Left ventricle myocardium superior (tissue), 1 donor: ENCODE results near the gene GLI3. TPM values are rescaled to one million over a fixed set of nuclear protein-coding genes. Genes with fewer than 3 reads are reported as not detected.
A peak's percentile ranks its signal among the peaks of the same experiment; 100 is the strongest.

Experiments used
- ATAC-seq: fragments of 200-7000 bp; cut with Tn5 transposase; one replicate; pipeline ENCODE4 v1.9.1; 2020; ENCODE audit warnings: mild to moderate bottlenecking, moderate library complexity
- DNase-seq: peaks from one replicate; pipeline ENCODE4 v3.0.0-alpha.2; 2020
- intact Hi-C: fragments of 100-400 bp; cut with micrococcal nuclease; formaldehyde crosslinking; loops from one replicate; pipeline ENCODE4 v1.11.0; 2022
- total RNA-seq: library from RNA; stranded (reverse); fragmentation: NEBNext Ultra II Directional; extraction: Animal tissue kit (Norgen Biotek cat#: 25700); gene quantifications from one replicate; pipeline ENCODE4 v1.2.1, GENCODE V29; 2021
- donor health status: DM: no; HTN: yes; CAD: no; lungs with severe emphysema.

GLI3 gene
- total RNA-seq, 1 donor from 2014 or later = 4.4 TPM

- intact Hi-C loops = no loop called here
- DNase-seq (no peak), ATAC-seq (no peak)
Observed at GRCh38 chr7:41931263-41931646, 305.8 kb downstream of the GLI3 start.

GRCh38 chr7:41930538-41931262 is 306.3 kb downstream of the GLI3 start:
- ATAC-seq (no peak), DNase-seq (no peak)
- intact Hi-C loops = no loop called here

- ATAC-seq (no peak), DNase-seq (no peak)
- intact Hi-C loops = no loop called here
Observed at GRCh38 chr7:41928781-41929180, 308.2 kb downstream of the GLI3 start.

GRCh38 chr7:41928166-41928565 is 308.8 kb downstream of the GLI3 start:
- DNase-seq (no peak), ATAC-seq (no peak)
- intact Hi-C loops = no loop called here

- intact Hi-C loops = no loop called here
Observed at GRCh38 chr7:41927380-41927779, 309.6 kb downstream of the GLI3 start.

GRCh38 chr7:41925946-41926345 is 311.1 kb downstream of the GLI3 start:
- intact Hi-C loops = no loop called here
- ATAC-seq (no peak), DNase-seq (no peak)

More at GRCh38 chr7:41927380-41927779, 309.6 kb downstream of the GLI3 start:
- DNase-seq (no peak), ATAC-seq (no peak)

GRCh38 chr7:41924796-41925195 is 312.2 kb downstream of the GLI3 start:
- intact Hi-C loops = no loop called here
- DNase-seq (no peak), ATAC-seq (no peak)

- ATAC-seq (no peak), DNase-seq (no peak)
- intact Hi-C loops = no loop called here
Observed at GRCh38 chr7:41922373-41922772, 314.6 kb downstream of the GLI3 start.

- ATAC-seq (peak; percentile 88), DNase-seq (no peak)
- intact Hi-C loops = no loop called here
Observed at GRCh38 chr7:41921453-41921981, 315.5 kb downstream of the GLI3 start.

GRCh38 chr7:41918597-41918996 is 318.4 kb downstream of the GLI3 start:
- ATAC-seq = no peak
- no peak for DNase-seq
- intact Hi-C loops = no loop called here

GRCh38 chr7:41916450-41916927 is 320.5 kb downstream of the GLI3 start:
- ATAC-seq (peak; percentile 77), DNase-seq (no peak)
- intact Hi-C loops = no loop called here

GRCh38 chr7:41915871-41916270 is 321.1 kb downstream of the GLI3 start:
- DNase-seq = no peak
- ATAC-seq = no peak
- intact Hi-C loops = no loop called here

- DNase-seq (no peak), ATAC-seq (no peak)
- intact Hi-C loops = no loop called here
Observed at GRCh38 chr7:41912851-41913567, 324.0 kb downstream of the GLI3 start.

- DNase-seq (no peak), ATAC-seq (no peak)
- intact Hi-C loops = no loop called here
Observed at GRCh38 chr7:41912426-41912825, 324.6 kb downstream of the GLI3 start.

GRCh38 chr7:41911792-41912191 is 325.2 kb downstream of the GLI3 start:
- intact Hi-C loops = no loop called here
- ATAC-seq (no peak), DNase-seq (no peak)
